Measurements from ENCODE around the gene PTPRB.
A peak's percentile ranks its signal among the peaks of the same experiment; 100 is the strongest.

PTPRB gene

GRCh38 chr12:70590549-70591226 is 46.5 kb downstream of the PTPRB start:
- DNase-seq = no peak

DNA sequence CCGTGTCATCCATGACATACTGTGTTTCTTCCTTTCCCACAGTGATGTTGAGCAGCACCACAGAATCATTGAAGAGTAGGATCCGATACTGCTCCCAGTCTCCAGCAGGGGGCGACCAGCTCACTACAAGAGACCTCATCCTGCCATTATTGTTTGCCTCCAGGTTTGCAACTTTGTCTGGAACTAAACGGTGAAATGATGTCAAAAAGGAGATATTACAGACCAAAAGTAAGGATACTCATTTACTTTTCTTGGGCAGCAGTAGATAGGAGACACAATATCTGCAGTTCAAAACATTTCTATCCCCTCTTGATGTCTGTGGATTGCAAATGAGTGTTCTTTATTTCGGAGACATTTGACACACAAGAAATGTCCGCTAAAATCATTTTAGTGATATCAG is 47.2 kb downstream of the PTPRB start:
- peak; percentile 33 for DNase-seq

DNA sequence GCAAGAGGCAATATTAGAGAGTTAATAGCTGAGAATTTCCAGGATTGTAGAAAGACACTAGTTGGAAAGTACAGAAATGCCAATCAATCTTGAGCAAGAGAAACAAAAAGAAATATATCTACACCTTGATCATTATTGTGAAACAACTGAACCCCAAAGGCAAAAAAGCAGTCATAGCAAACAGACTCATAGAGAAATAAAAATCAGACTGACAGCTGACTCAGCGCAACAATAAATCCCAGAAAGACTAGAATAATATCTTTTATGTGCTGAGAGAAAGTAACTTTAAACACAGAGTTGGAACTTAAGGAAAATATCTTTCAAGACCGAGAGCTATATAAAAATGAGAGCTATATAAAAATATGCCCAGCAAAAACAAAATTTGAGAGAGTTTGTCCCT is 52.9 kb downstream of the PTPRB start:
- no peak for DNase-seq

GRCh38 chr12:70583251-70583650 is 54.0 kb downstream of the PTPRB start:
- no peak for DNase-seq

DNA sequence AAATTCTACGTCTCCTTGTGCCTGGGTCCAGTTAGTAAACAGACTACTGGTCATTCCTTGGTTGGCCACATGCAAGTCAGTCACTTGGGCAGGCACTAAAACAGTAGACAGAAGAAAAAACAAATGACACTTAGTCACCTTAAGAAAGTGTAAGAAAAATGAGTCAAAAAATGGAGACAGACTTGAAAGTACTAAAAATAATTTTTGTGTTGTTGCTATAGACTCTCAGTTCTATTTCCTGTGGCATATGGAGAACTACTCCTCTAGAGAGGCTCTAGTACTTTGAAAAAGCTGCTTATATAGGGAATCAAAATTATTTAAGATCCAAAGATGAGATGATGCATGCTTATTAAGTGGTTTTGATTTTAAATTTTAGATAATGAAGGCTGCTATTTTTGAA is 56.0 kb downstream of the PTPRB start:
- no peak for DNase-seq

GRCh38 chr12:70577283-70577634 is 60.0 kb downstream of the PTPRB start:
- no peak for DNase-seq

DNA sequence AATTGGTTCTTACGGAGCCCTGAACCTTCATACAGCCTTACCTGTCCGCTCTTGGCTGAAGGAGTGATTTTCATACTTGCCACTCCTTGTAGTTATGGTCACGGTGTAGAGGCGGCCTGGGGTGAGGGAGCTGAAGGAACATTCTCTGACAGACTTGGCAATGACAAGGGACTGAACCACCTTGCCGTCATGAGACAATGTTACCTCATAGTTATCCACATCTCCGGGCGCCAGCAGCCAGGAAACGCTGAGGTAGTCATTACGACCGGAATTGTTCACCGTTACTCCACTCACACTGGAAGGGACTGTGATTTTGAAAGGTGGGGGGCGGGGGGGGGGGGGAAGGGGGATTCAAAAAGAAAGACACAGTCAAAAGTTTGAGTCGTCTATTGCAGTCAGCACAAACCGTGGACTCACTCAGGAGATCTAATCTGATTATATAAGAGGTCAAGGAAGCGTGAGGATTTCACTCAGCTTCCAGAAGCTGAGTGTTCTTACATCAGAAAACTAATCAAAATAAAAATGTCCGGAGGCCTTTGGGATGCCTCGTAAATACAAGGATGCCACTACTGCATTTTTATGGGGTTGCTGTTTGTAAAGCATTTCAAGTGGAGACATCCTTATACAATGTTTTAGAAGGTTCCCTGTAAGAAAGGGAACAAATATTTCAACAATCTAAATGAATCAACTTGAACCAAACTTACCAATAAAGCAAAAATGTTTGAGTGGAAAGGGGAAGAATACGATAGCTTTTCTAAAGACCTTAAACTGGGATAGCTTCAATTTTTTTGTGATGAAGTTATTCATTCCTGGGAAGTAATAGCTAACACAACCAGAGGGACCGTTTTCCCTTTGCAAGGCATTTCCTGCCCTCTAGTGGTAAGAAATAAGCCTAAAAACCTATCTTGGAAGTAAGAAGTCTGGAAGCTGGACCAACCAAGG is 60.6 kb downstream of the PTPRB start:
- DNase-seq = peak; percentile 35

DNA sequence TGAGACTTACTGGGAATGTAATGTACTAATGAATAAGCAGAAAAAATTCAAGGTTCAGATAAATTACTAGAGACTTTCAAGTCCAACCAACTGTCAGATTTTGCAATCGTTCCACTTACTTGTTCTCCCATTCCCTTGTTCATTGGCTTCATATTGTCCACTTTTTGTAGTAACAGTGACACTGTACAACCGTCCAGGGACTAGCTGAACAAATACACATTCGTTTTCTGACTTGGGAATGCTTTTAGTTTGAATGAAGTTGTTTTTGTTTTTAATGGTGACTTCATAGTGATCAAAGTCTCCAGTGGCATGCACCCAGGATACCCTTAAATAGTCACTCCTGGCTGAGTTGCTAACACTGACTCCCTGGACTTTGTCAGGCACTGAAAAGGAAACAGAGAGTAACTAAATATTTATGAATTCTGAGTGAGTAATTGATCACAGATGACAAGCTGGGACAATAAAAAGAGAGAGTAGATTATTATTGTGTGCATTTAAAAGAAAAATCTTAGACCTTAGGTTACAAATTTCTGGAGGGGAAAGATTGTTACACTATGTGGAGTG is 65.4 kb downstream of the PTPRB start:
- DNase-seq = no peak

DNA sequence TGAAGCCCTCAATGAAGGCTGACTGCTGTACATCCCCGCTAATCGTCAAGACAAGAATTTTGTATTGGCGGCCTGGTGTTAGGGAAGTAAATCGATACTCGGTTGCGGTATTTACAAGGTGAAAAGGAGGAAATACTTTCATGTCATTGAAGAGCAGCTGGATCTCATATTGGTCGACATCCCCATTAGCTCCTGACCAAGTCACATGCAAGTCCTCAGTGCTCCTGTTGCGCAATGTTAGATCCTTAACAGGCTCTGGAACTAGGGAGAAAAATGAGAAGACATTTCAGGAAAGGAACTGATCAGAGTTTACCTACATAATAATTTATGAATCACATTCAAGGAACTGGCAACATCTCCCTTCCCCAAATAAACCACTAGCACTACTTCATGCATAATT is 66.2 kb downstream of the PTPRB start:
- DNase-seq = no peak

- DNase-seq = no peak
These were observed 75.7 kb downstream of the PTPRB start for GRCh38 chr12:70561550-70561949.

GRCh38 chr12:70560671-70561070 is 76.6 kb downstream of the PTPRB start:
- DNase-seq = no peak

GRCh38 chr12:70559390-70559789 is 77.8 kb downstream of the PTPRB start:
- DNase-seq = no peak

GRCh38 chr12:70557583-70558191 is 79.5 kb downstream of the PTPRB start:
- no peak for DNase-seq

GRCh38 chr12:70556179-70556869 is 80.9 kb downstream of the PTPRB start:
- no peak for DNase-seq

- no peak for DNase-seq
These were observed 82.1 kb downstream of the PTPRB start for GRCh38 chr12:70555081-70555480.

DNA sequence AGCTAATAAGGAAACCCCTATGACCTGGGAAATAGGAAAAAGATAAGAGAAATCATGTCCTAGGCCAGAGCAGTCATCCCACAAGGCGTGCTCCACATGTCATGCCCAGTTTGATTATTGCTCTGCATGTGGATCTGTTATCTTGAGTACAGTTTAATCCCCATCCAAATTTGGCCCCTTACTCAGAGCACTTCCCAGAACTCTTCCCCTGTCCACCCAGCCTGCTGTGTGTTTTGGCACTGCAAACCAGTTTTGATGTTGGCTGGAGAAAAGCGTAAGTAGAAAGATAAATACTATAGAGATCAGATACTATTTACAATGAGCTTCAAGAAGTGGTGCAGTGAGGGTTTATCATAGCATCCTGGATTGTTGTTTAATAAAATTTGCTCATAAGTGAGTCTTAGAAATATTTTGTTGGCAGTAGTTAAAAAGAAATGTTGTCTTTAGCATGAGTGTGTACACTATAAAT is 83.8 kb downstream of the PTPRB start:
- DNase-seq = no peak

GRCh38 chr12:70551731-70552130 is 85.5 kb downstream of the PTPRB start:
- DNase-seq = no peak

DNA sequence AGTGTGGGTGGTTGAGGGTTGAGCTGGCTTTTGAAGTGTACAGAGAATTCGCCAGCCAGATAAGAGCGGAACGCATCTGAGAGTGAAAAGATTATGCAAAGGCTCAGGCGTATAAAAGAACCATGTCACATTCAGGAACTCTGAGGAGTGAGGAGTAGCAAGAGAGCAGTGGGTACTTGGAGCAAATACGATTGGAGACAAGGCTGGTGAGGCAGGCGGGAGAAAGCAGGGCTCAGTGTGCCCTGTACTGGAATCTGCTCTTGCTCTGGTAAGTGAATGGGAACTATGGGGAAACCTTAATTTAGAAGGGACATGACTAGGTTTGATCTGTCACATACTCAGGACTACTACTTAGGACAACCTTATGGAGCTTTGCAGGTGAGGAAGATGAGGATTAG is 87.0 kb downstream of the PTPRB start:
- no peak for DNase-seq

DNA sequence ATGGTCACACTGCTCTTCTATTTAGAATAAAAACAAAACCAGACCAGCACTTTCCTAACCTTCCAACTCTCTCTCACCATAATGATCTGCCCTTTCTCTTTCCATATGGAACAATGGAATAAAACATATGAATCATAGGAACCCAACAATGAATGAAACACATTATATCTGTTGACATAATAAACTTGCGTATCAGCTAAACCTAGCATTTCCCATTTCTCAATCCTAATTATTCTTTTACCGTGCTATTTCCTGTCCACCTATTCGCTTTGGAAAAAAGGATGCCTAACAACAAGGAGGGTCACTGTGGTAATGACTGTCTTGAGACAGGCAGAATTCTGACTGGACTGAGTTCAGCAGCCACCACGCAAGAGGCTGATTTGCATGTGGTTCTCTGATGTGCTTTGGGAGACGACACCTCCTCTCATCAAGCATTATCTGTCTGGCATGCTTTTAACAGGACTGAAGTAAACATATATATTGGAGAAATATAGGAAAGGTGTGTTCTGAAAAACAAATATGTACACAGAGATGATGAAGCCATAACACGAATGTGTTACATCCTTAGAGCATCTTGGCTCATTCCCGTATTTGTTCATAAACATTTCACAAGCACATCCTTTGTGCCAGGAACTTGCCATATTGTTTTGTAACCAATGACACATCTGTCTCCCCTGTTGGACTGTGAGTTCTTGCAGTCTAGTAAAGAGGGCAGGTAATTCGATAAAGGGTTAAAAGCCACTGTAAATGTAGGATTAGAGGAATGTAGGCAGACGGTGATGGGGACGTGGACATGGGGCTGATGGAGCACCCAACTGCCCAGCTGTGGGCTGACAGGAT is 87.7 kb downstream of the PTPRB start:
- DNase-seq = no peak

GRCh38 chr12:70543444-70543843 is 93.8 kb downstream of the PTPRB start:
- no peak for DNase-seq

DNA sequence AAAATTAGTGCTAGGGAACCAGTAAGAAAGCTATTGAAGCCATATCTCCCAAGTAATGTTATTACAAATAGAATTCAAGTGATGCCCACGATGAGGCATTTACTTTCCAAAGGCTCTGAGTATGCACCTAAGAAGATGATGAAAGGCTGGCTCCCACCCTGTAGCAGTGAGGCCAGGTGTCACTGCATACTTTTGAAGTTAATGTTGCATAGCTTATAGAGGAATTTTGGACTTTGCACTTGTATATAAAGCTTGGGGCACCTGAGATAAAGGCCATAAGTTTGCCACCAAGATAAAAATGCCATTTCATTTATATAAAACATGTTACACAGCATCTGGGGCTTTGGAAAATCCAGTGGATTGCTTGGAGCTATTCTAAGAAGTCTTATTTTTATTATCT is 96.2 kb downstream of the PTPRB start:
- DNase-seq = no peak
